CD4-positive, alpha-beta T cell treated with Interleukin-15 for 4 hours (primary cell): ENCODE data around the gene APBA1.
"Not testable (repeated sequence)": the region's sequence is repeated elsewhere in the genome, so short reads cannot be mapped to it uniquely, and the experiment has no call there.

Source experiments
- DNase-seq: peaks from one replicate; pipeline ENCODE4 v3.0.0-alpha.2; 2020; ENCODE audit warnings: low spot score

The APBA1 gene

GRCh38 chr9:69604568-69605219 is 67.5 kb downstream of the APBA1 start:
- DNase-seq = no peak

GRCh38 chr9:69603656-69604055 is 68.5 kb downstream of the APBA1 start:
- no peak for DNase-seq

- no peak for DNase-seq
Measured at GRCh38 chr9:69602773-69603172, 69.4 kb downstream of the APBA1 start.

GRCh38 chr9:69601698-69602097 is 70.5 kb downstream of the APBA1 start:
- DNase-seq = no peak

- DNase-seq = no peak
Measured at GRCh38 chr9:69600314-69601047, 71.7 kb downstream of the APBA1 start.

- no peak for DNase-seq
Measured at GRCh38 chr9:69599232-69599971, 72.8 kb downstream of the APBA1 start.

GRCh38 chr9:69596906-69597305 is 75.3 kb downstream of the APBA1 start:
- not testable (repeated sequence) for DNase-seq

GRCh38 chr9:69594180-69594579 is 78.0 kb downstream of the APBA1 start:
- no peak for DNase-seq

GRCh38 chr9:69593756-69594155 is 78.4 kb downstream of the APBA1 start:
- no peak for DNase-seq

- no peak for DNase-seq
Measured at GRCh38 chr9:69593301-69593700, 78.9 kb downstream of the APBA1 start.

- DNase-seq = no peak
Measured at GRCh38 chr9:69590266-69590665, 81.9 kb downstream of the APBA1 start.

GRCh38 chr9:69589156-69589555 is 83.0 kb downstream of the APBA1 start:
- DNase-seq = no peak

GRCh38 chr9:69585571-69585970 is 86.6 kb downstream of the APBA1 start:
- no peak for DNase-seq

- DNase-seq = no peak
Measured at GRCh38 chr9:69584759-69585158, 87.4 kb downstream of the APBA1 start.

GRCh38 chr9:69583645-69584234 is 88.4 kb downstream of the APBA1 start:
- DNase-seq = no peak

- DNase-seq = no peak
Measured at GRCh38 chr9:69582544-69583297, 89.5 kb downstream of the APBA1 start.

GRCh38 chr9:69582018-69582417 is 90.2 kb downstream of the APBA1 start:
- DNase-seq = no peak

GRCh38 chr9:69580582-69581214 is 91.5 kb downstream of the APBA1 start:
- no peak for DNase-seq

GRCh38 chr9:69579760-69580581 is 92.2 kb downstream of the APBA1 start:
- DNase-seq = no peak

- no peak for DNase-seq
Measured at GRCh38 chr9:69579032-69579758, 93.0 kb downstream of the APBA1 start.
